Colon (tissue), 2 donors: Measurements from ENCODE around the gene GABRA4.

ENCODE experiments used
- FAIRE-seq: peaks from 2 replicates; lab custom pipeline; 2012; peaks lifted over from hg19 to GRCh38; lab: Jason Lieb, UNC
- donor health status: control.
- donor health status: control.

GABRA4 gene

GRCh38 chr4:46979283-46979682 is 14.1 kb downstream of the GABRA4 start:
- no peak for FAIRE-seq

- FAIRE-seq, result no peak
Observed at GRCh38 chr4:46977245-46977644, 16.1 kb downstream of the GABRA4 start.

GRCh38 chr4:46975812-46976553 is 17.4 kb downstream of the GABRA4 start:
- no peak for FAIRE-seq

- no peak for FAIRE-seq
Observed at GRCh38 chr4:46974891-46975543, 18.4 kb downstream of the GABRA4 start.

- FAIRE-seq, result no peak
Observed at GRCh38 chr4:46968847-46969246, 24.5 kb downstream of the GABRA4 start.

GRCh38 chr4:46967631-46968030 is 25.8 kb downstream of the GABRA4 start:
- no peak for FAIRE-seq

- FAIRE-seq, result no peak
Observed at GRCh38 chr4:46958742-46959488, 34.5 kb downstream of the GABRA4 start.

- no peak for FAIRE-seq
Observed at GRCh38 chr4:46956451-46956850, 36.9 kb downstream of the GABRA4 start.

- no peak for FAIRE-seq
Observed at GRCh38 chr4:46955601-46956000, 37.8 kb downstream of the GABRA4 start.

- no peak for FAIRE-seq
Observed at GRCh38 chr4:46954643-46955042, 38.7 kb downstream of the GABRA4 start.

- FAIRE-seq, result no peak
Observed at GRCh38 chr4:46953564-46953963, 39.8 kb downstream of the GABRA4 start.

GRCh38 chr4:46952451-46952850 is 40.9 kb downstream of the GABRA4 start:
- FAIRE-seq, result no peak

- FAIRE-seq, result no peak
Observed at GRCh38 chr4:46950826-46951225, 42.6 kb downstream of the GABRA4 start.

GRCh38 chr4:46949822-46950221 is 43.6 kb downstream of the GABRA4 start:
- FAIRE-seq, result no peak

GRCh38 chr4:46947541-46947940 is 45.8 kb downstream of the GABRA4 start:
- FAIRE-seq, result no peak

- FAIRE-seq, result no peak
Observed at GRCh38 chr4:46946919-46947536, 46.4 kb downstream of the GABRA4 start.

- FAIRE-seq, result no peak
Observed at GRCh38 chr4:46945062-46945461, 48.3 kb downstream of the GABRA4 start.

- no peak for FAIRE-seq
Observed at GRCh38 chr4:46944345-46944744, 49.0 kb downstream of the GABRA4 start.

- no peak for FAIRE-seq
Observed at GRCh38 chr4:46937493-46937892, 55.9 kb downstream of the GABRA4 start.

GRCh38 chr4:46934726-46935125 is 58.7 kb downstream of the GABRA4 start:
- no peak for FAIRE-seq

GRCh38 chr4:46933686-46934085 is 59.7 kb downstream of the GABRA4 start:
- FAIRE-seq, result no peak

- FAIRE-seq, result no peak
Observed at GRCh38 chr4:46931981-46932380, 61.4 kb downstream of the GABRA4 start.

GRCh38 chr4:46930891-46931290 is 62.5 kb downstream of the GABRA4 start:
- no peak for FAIRE-seq
